ENCODE data around the gene SLC2A4RG.
"Not testable (repeated sequence)": the region's sequence is repeated elsewhere in the genome, so short reads cannot be mapped to it uniquely, and the experiment has no call there.

Gene SLC2A4RG

GRCh38 chr20:63712191-63712590 lies 27.4 kb upstream of the SLC2A4RG start:
- no peak for DNase-seq (ENCODE audit: low spot score)

DNA sequence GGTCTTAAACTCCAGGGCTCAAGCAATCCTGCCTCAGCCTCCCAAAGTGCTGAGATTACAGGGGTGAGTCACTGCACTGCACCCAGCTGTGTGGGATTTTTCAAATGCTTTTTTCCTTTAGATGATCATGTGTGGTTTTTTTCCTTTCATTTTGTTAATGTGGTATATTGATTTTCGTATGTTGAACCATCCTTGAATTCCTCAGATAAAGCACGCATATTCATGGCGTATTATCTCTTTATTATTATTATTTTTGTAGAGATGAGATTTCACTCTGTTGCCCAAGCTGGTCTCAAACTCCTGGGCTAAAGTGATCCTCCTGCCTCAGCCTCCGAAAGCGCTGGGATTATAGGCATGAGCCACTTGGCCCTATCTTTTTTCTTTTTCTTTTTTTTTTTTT lies 24.7 kb upstream of the SLC2A4RG start:
- DNase-seq (ENCODE audit: low spot score) = no peak

DNA sequence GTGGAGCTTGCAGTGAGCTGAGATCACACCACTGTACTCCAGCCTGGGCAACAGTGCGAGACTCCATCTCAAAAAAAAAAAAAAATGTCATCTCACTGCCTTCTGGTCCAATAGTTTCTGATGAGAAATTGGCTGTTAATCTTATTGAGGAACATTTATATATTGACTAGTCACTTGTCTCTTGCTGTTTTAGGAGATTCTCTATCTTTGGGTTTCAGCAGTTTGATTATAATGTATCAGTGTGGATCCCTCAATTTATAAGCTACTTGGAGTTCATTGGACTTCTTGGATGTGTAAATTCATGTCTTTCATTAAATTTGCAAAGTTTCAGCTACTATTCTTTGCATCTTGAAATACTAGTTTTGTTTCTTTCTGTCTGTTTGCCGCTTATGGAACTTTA lies 20.6 kb upstream of the SLC2A4RG start:
- DNase-seq (ENCODE audit: low spot score) = no peak

DNA sequence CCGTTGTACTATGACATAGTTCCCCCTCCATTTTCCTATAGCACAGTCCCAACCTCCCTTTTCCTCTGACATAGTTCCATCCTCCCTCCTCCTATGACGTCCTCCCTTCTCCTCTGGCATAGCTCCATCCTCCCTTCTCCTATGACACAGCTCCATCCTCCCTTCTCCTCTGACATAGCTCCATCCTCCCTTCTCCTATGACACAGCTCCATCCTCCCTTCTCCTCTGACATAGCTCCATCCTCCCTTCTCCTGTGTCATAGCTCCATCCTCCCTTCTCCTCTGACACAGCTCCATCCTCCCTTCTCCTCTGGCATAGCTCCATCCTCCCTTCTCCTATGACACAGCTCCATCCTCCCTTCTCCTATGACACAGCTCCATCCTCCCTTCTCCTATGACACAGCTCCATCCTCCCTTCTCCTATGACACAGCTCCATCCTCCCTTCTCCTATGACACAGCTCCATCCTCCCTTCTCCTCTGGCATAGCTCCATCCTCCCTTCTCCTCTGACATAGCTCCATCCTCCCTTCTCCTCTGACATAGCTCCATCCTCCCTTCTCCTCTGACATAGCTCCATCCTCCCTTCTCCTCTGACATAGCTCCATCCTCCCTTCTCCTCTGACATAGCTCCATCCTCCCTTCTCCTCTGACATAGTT lies 16.5 kb upstream of the SLC2A4RG start:
- DNase-seq (ENCODE audit: low spot score) = not testable (repeated sequence)

DNA sequence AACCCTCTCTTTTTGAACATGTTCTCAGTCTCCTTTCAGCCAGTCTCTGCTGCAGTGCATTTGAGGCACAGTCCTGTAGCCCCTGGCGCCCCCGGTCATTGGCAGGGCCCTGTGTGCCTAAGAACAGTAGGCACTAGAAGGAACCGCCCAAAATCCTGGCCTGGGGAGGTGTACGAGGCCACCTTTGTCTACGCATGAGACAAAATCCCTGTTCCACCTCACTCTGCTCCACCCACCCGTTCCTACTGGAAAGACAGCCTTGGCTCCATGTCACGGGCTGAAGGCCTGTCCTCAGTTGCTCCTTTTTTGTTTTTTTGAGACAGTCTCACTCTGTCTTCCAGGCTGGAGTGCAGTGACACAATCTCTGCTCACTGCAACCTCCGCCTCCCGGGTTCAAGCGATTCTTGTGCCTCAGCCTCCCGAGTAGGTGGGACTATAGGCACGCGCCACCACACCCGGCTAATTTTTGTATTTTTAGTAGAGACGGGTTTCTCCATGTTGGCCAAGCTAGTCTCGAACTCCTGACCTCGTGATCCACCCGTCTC lies 9.3 kb upstream of the SLC2A4RG start:
- not testable (repeated sequence) for DNase-seq (ENCODE audit: low spot score)

- no peak for DNase-seq (ENCODE audit: low spot score)
Measured at GRCh38 chr20:63731410-63731809, 8.2 kb upstream of the SLC2A4RG start.

- no peak for DNase-seq (ENCODE audit: low spot score)
Measured at GRCh38 chr20:63732118-63733095, 7.2 kb upstream of the SLC2A4RG start.

GRCh38 chr20:63733117-63733516 lies 6.5 kb upstream of the SLC2A4RG start:
- DNase-seq (ENCODE audit: low spot score) = no peak

DNA sequence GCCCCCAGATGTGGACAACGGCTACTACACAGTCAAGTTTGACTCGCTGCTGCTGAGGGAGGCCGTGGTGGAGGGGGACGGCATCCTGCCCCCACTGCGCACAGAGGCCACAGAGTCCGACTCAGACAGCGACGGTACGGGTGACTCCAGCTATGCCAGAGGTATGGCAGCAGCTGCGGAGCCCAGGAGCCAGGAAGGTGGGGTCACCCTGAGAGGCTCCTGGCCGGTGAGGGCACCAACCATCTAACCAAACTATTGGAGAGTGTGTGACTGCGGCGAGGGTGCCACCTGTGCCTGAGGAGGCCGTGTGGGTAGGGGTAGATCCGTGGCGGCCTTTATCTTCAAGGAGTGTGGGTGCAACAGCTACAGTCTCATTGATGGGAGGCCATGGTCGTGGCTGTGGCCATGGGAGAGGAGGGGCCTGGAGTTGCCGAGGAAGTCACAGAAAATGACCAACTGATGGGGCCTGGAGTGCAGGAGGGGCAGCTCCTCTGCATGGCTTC lies 5.9 kb upstream of the SLC2A4RG start:
- DNase-seq (ENCODE audit: low spot score) = no peak

GRCh38 chr20:63734111-63734945 lies 5.2 kb upstream of the SLC2A4RG start:
- no peak for DNase-seq (ENCODE audit: low spot score)

DNA sequence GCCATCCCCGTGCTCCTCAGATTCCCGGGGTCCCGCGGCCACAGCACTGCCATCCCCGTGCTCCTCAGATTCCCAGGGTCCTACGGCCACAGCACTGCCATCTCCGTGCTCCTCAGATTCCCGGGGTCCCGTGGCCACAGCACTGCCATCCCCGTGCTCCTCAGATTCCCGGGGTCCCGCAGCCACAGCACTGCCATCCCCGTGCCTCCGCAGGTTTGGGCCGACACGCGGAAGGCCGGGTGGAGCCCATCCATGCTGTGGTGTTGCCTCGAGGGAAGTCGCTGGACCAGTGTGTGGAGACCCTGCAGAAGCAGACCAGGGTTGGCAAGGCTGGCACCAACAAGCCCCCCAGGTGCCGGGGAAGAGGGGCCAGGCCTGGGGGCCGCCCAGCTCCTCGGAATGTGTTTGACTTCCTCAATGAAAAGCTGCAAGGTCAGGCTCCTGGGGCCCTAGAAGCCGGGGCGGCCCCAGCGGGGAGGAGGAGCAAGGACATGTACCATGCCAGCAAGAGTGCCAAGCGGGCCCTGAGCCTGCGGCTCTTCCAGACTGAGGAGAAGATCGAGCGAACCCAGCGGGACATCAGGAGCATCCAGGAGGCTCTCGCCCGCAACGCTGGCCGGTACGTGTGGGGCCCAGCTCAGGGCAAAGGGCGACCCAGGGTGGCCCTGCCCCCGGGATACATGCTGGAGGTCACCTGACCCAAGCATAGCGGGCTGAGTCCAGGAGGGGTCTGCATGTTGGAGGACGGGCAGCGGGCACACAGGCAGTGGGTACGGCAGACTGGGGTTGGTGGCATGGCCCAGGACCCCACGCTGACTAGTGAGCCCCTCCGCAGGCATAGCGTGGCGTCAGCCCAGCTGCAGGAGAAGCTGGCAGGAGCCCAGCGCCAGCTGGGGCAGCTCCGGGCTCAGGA lies 4.4 kb upstream of the SLC2A4RG start:
- no peak for DNase-seq (ENCODE audit: low spot score)

DNA sequence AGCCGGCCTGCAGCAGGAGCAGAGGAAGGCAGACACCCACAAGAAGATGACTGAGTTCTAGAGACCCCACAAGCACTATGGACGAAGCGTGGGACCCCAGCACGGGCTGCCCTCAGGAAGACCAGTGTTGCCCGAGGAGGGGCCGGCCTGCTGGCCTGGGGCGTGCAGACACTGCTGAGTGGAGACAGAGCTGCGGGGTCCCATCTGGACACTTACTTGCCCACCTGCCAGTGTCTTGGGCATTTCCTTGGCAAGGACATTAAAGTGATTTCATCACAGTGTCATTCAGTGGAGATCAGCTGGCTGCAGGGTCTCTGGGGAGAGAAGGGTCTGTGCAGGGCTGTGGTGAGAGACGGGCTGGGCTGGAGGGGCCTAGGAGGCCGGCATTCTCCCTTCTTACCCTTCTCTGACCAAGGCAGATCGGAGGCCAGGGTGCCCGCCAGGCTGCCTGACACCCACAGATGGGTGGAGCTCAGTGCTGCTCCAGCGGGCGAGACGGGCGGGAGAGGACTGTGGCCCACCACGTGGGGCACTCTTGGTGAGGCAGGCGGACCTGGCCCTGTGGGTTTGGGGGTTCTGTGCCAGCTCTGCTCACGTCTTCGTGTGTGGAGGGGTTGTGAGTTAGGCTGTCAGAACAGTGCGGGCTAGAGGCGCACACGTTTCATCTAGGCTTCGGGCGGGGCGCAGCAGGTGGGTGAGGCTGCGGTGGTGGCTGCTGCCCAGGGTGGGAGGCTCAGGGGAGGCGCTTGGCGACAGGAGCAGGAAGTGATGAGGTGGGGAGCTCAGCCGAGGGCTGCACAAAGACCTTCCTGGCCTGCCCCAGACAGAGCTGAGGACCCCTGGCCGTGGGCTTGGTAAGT lies 3.5 kb upstream of the SLC2A4RG start, which contains the start of gene LIME1:
LIME1 (plus strand) TSS at position 806 of the 860 bp plus-strand sequence. CDS start 886 bp downstream, outside the sequence.
- peak; percentile 84 for DNase-seq (ENCODE audit: low spot score)

DNA sequence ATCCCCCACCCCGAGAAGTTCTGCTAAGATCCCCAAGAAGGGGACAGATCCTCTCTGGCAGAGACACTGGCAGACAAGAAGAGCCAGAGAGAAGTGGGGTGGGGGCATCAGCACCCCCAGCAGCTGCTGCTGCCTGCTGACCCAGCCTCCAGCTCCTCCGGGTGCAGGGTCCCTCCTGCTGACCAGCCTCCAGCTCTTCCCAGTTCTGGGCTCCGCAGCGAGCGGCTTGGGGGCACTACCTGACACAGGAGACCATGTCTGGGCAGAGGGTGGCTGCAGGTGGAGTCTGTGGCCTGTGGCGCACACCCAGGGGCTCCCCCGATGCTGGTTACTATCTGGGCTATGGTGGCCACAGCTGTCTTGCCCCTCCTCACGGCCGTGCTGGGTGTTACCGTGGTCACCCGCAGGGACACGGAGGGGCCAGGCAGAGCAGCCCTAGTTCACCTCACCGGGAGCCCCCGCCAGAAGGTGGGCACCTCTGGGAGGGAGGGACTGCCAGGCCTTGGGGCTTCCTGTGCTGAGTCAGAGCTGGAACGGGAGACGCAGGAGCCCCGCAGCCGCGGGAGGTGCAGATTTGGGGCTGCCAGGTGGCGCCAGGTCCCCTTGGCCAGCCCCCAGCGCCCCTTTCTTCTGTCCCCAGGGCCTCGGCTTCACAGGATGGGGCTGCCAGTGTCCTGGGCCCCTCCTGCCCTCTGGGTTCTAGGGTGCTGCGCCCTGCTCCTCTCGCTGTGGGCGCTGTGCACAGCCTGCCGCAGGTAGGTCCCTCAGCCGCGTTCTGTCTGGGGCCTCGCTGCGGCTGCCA lies 2.5 kb upstream of the SLC2A4RG start:
- DNase-seq (ENCODE audit: low spot score) = peak; percentile 60

DNA sequence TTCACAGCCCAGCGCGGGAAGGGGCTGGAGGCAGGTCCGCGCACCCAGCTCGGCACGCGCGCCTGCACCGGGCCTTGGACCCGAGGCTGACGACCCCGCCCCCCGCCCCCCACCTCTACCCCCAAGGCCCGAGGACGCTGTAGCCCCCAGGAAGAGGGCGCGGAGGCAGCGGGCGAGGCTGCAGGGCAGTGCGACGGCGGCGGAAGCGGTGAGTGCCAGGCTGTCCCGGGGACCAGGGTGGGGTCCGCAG lies 2.0 kb upstream of the SLC2A4RG start:
- no peak for DNase-seq (ENCODE audit: low spot score)

GRCh38 chr20:63737945-63738686 lies 1.5 kb upstream of the SLC2A4RG start:
- DNase-seq (ENCODE audit: low spot score) = peak; percentile 47

GRCh38 chr20:63738687-63739129 lies 868 bp upstream of the SLC2A4RG start:
- no peak for DNase-seq (ENCODE audit: low spot score)

GRCh38 chr20:63740070-63740626 lies 572 bp downstream of the SLC2A4RG start:
- DNase-seq (ENCODE audit: low spot score) = peak; percentile 58
